Stomach (tissue), 4 donors: Measurements from ENCODE around the gene ZCCHC7.

ENCODE experiments used
- CTCF ChIP-seq, 7 experiments: fragments of 450-650 bp in 4 of 7; fragments of 200-600 bp in 3 of 7; sonication (generic) in 3 of 7; IDR thresholded peaks; one replicate each; pipeline ENCODE4 v1.5.1; 2016 to 2019; ENCODE audit warnings: antibody characterized with exemption in 7 of 7, control low read depth in 2 of 7, mild to moderate bottlenecking in 1 of 7
- EP300 ChIP-seq: sonication (generic); formaldehyde crosslinking; IDR thresholded peaks from one replicate; pipeline ENCODE4 v1.6.1; 2017; ENCODE audit warnings: antibody characterized with exemption
- POLR2A ChIP-seq, 4 donors: fragments of 450-650 bp; IDR thresholded peaks; one replicate each; pipeline ENCODE4 v1.6.1; 2016; ENCODE audit warnings: antibody characterized with exemption in 4 of 4, control low read depth in 2 of 4, mild to moderate bottlenecking in 1 of 4, moderate library complexity in 1 of 4

GRCh38 chr9:37238122-37238521 lies 117.7 kb downstream of the ZCCHC7 start:
- no peak for TF ChIP-seq POLR2A (IDR thresholded peaks at IDR 0.05)
- TF ChIP-seq CTCF (IDR thresholded peaks at IDR 0.05): no peak
- TF ChIP-seq EP300: no peak
